ENCODE data around the gene LPAR1. TPM values are rescaled to one million over a fixed set of nuclear protein-coding genes. Genes with fewer than 3 reads are reported as not detected.
"Not testable (repeated sequence)": the region's sequence is repeated elsewhere in the genome, so short reads cannot be mapped to it uniquely, and the experiment has no call there.

The LPAR1 gene
- total and polyA plus RNA-seq, 2 of the 8 experiments (the other 6 are each of a cell fraction or from before 2014, with no cell fraction given) = 3.4 to 5.1 TPM

- TF ChIP-seq RXRA (IDR thresholded peaks at IDR 0.05; ENCODE audit: insufficient read depth, low read depth, low read length) (no peak), ATF3 (IDR thresholded peaks at IDR 0.05; ENCODE audit: insufficient read depth, low read depth, low read length) (no peak), RAD21 (IDR thresholded peaks at IDR 0.05 in 1 of 2, conservative IDR thresholded peaks at IDR 0.05 in 1 of 2; ENCODE audit: low read depth in 2 of 2, low read length in 2 of 2) (no peak), CEBPB (IDR thresholded peaks at IDR 0.05; ENCODE audit: low read depth, low read length) (no peak), EGR1 (IDR thresholded peaks at IDR 0.05; ENCODE audit: borderline replicate concordance, low read depth, low read length) (no peak)
These were observed 12.5 kb upstream of the LPAR1 start (continued) for GRCh38 chr9:111050819-111051218.

- H3K56ac ChIP-seq (replicated peaks; ENCODE audit: insufficient read length, low read depth, low read length); H3K27ac ChIP-seq (ENCODE audit: low read depth, low read length); H3K4ac ChIP-seq (replicated peaks; ENCODE audit: insufficient read length, low read depth, low read length); H4K91ac ChIP-seq (replicated peaks; ENCODE audit: insufficient read length, low read length); H2BK5ac ChIP-seq (ENCODE audit: low read depth, low read length); H3K27me3 ChIP-seq (replicated peaks in 1 of 4; ENCODE audit: control insufficient read depth in 3 of 4, extremely low read depth in 1 of 4, insufficient read depth in 3 of 4, low read length in 3 of 4); H3K79me2 ChIP-seq (ENCODE audit: control insufficient read depth in 1 of 2, insufficient read depth in 2 of 2, low read length in 2 of 2); H2BK120ac ChIP-seq (replicated peaks; ENCODE audit: low read depth, low read length); H2AK5ac ChIP-seq (ENCODE audit: low read depth, low read length); CTCF ChIA-PET (ENCODE audit: partially characterized antibody); H3K23ac ChIP-seq (ENCODE audit: insufficient read length); H4K20me1 ChIP-seq (replicated peaks in 1 of 2; ENCODE audit: control insufficient read depth in 1 of 2, insufficient read depth in 2 of 2, low read length in 2 of 2); H4K5ac ChIP-seq (ENCODE audit: insufficient read length, low read depth, low read length); H4K8ac ChIP-seq (ENCODE audit: extremely low read depth, insufficient read depth, low read length); H3K9me3 ChIP-seq (ENCODE audit: insufficient read depth in 2 of 2, low read depth in 1 of 2, low read length in 1 of 2); H3K23me2 ChIP-seq (ENCODE audit: low read depth, low read length); H3K18ac ChIP-seq (ENCODE audit: extremely low read depth, low read length); DNase-seq (ENCODE audit: low read depth in 1 of 2, low spot score in 2 of 2); H3K4me3 ChIP-seq (ENCODE audit: extremely low read depth in 1 of 4, insufficient read depth in 2 of 4, low read depth in 3 of 4, low read length in 4 of 4); H2AFZ ChIP-seq (ENCODE audit: low read length); H3K4me2 ChIP-seq (ENCODE audit: insufficient read depth in 1 of 2, low read depth in 2 of 2, low read length in 2 of 2); H3K79me1 ChIP-seq (ENCODE audit: low read depth, low read length); H2BK20ac ChIP-seq (ENCODE audit: low read length); H2BK15ac ChIP-seq (ENCODE audit: low read length); H3K36me3 ChIP-seq (ENCODE audit: control insufficient read depth in 2 of 4, insufficient read depth in 4 of 4, low read length in 3 of 4); H3K9ac ChIP-seq (replicated peaks in 1 of 4; ENCODE audit: extremely low read depth in 1 of 4, low read depth in 3 of 4, low read length in 3 of 4); FAIRE-seq; H3K14ac ChIP-seq (ENCODE audit: insufficient read length); H2BK12ac ChIP-seq (ENCODE audit: low read depth, low read length); H3K4me1 ChIP-seq (replicated peaks in 1 of 4; ENCODE audit: control insufficient read depth in 3 of 4, insufficient read depth in 4 of 4, low read length in 3 of 4): not testable (repeated sequence)
- WGBS, 2 experiments (ENCODE audit: extremely low coverage in 1 of 2, insufficient coverage in 1 of 2, insufficient read length in 1 of 2, insufficient replicate concordance in 2 of 2, low coverage in 1 of 2, low lambda C conversion rate in 2 of 2, missing lambda C conversion rate in 1 of 2) = 82% methylated on average over 2 of the region's 2 CpGs; no CpG with 5 or more reads in 1 of the 2 experiments
- POLR2A ChIA-PET (ENCODE audit: partially characterized antibody) = interaction anchor here (0.6 kb wide), 1 partner anchor 61 kb away, joined by 3 read pairs; no protein-coding TSS in a partner anchor
These were observed 9.0 kb upstream of the LPAR1 start for GRCh38 chr9:111047287-111047686.
